GM19239 (cell line): ENCODE results near the gene SUCNR1.

Source experiments
- DNase-seq: peaks from one replicate; pipeline ENCODE4 v3.0.0; 2011; ENCODE audit warnings: low spot score; ENCODE audit not compliant: insufficient read length
- FAIRE-seq: peaks from 2 replicates; lab custom pipeline; 2011; peaks lifted over from hg19 to GRCh38; lab: Jason Lieb, UNC

The SUCNR1 gene

GRCh38 chr3:151899996-151900395 lies 26.6 kb downstream of the SUCNR1 start:
- FAIRE-seq (no peak), DNase-seq (no peak)

- FAIRE-seq, result no peak
- no peak for DNase-seq
Measured at GRCh38 chr3:151900460-151900859, 27.0 kb downstream of the SUCNR1 start.

- FAIRE-seq, result no peak
- no peak for DNase-seq
Measured at GRCh38 chr3:151900884-151901643, 27.6 kb downstream of the SUCNR1 start.

- DNase-seq, result no peak
Measured at GRCh38 chr3:151901644-151902285, 28.3 kb downstream of the SUCNR1 start.

GRCh38 chr3:151903501-151903991 lies 30.1 kb downstream of the SUCNR1 start:
- DNase-seq, result no peak
- peak; percentile 23 for FAIRE-seq

More at GRCh38 chr3:151901644-151902285, 28.3 kb downstream of the SUCNR1 start:
- no peak for FAIRE-seq

- DNase-seq, result no peak
Measured at GRCh38 chr3:151905647-151906046, 32.2 kb downstream of the SUCNR1 start.

GRCh38 chr3:151906751-151907150 lies 33.3 kb downstream of the SUCNR1 start:
- no peak for FAIRE-seq

More at GRCh38 chr3:151905647-151906046, 32.2 kb downstream of the SUCNR1 start:
- no peak for FAIRE-seq

GRCh38 chr3:151908399-151908798 lies 35.0 kb downstream of the SUCNR1 start:
- FAIRE-seq (no peak), DNase-seq (no peak)

More at GRCh38 chr3:151906751-151907150, 33.3 kb downstream of the SUCNR1 start:
- DNase-seq, result no peak

- no peak for DNase-seq
- FAIRE-seq, result no peak
Measured at GRCh38 chr3:151909681-151910405, 36.4 kb downstream of the SUCNR1 start.

GRCh38 chr3:151911462-151911861 lies 38.0 kb downstream of the SUCNR1 start:
- DNase-seq, result no peak
- FAIRE-seq, result no peak

GRCh38 chr3:151912028-151912427 lies 38.6 kb downstream of the SUCNR1 start:
- no peak for FAIRE-seq
- DNase-seq, result no peak

- FAIRE-seq, result no peak
Measured at GRCh38 chr3:151916781-151917180, 43.3 kb downstream of the SUCNR1 start.

GRCh38 chr3:151918253-151919029 lies 45.0 kb downstream of the SUCNR1 start:
- DNase-seq (no peak), FAIRE-seq (peak; percentile 92)

More at GRCh38 chr3:151916781-151917180, 43.3 kb downstream of the SUCNR1 start:
- no peak for DNase-seq

- no peak for DNase-seq
- FAIRE-seq, result no peak
Measured at GRCh38 chr3:151919030-151919328, 45.5 kb downstream of the SUCNR1 start.

GRCh38 chr3:151919446-151919845 lies 46.0 kb downstream of the SUCNR1 start:
- no peak for DNase-seq
- no peak for FAIRE-seq

GRCh38 chr3:151923901-151924300 lies 50.5 kb downstream of the SUCNR1 start:
- DNase-seq, result no peak
- no peak for FAIRE-seq

GRCh38 chr3:151924753-151925152 lies 51.3 kb downstream of the SUCNR1 start:
- DNase-seq (no peak), FAIRE-seq (no peak)

- FAIRE-seq, result no peak
- no peak for DNase-seq
Measured at GRCh38 chr3:151925419-151925818, 52.0 kb downstream of the SUCNR1 start.

GRCh38 chr3:151925876-151926275 lies 52.4 kb downstream of the SUCNR1 start:
- no peak for DNase-seq
- FAIRE-seq, result no peak

GRCh38 chr3:151926956-151927355 lies 53.5 kb downstream of the SUCNR1 start:
- no peak for FAIRE-seq

More at GRCh38 chr3:151926956-151927355, 53.5 kb downstream of the SUCNR1 start:
- no peak for DNase-seq
